HG02642 (cell line): ENCODE results near the gene MCMBP.
A peak's percentile ranks its signal among the peaks of the same experiment; 100 is the strongest.
"Not testable (repeated sequence)": the region's sequence is repeated elsewhere in the genome, so short reads cannot be mapped to it uniquely, and the experiment has no call there.

ENCODE experiments used
- ATAC-seq: cut with Tn5 transposase; IDR thresholded peaks from one replicate; pipeline ENCODE4 v1.9.1; 2021; ENCODE audit warnings: mild to moderate bottlenecking; ENCODE audit not compliant: unreplicated experiment, poor library complexity

MCMBP gene

GRCh38 chr10:119872610-119872859 is at the start of gene MCMBP:
MCMBP (minus strand) TSS chr10:119872843; CDS start chr10:119872584, 259 bp downstream.
- ATAC-seq: peak; percentile 31

GRCh38 chr10:119919826-119920225 is 47.2 kb upstream of the MCMBP start:
- peak; percentile 54 for ATAC-seq

- no peak for ATAC-seq
Observed at GRCh38 chr10:119919271-119919670, 46.6 kb upstream of the MCMBP start.

- no peak for ATAC-seq
Observed at GRCh38 chr10:119917777-119918176, 45.1 kb upstream of the MCMBP start.

GRCh38 chr10:119910689-119911088 is 38.0 kb upstream of the MCMBP start:
- no peak for ATAC-seq

- no peak for ATAC-seq
Observed at GRCh38 chr10:119908166-119908565, 35.5 kb upstream of the MCMBP start.

- ATAC-seq: not testable (repeated sequence)
Observed at GRCh38 chr10:119907695-119908094, 35.1 kb upstream of the MCMBP start.

GRCh38 chr10:119903946-119904666 is 31.5 kb upstream of the MCMBP start:
- no peak for ATAC-seq

GRCh38 chr10:119898577-119898976 is 25.9 kb upstream of the MCMBP start:
- ATAC-seq: no peak

GRCh38 chr10:119896937-119897770 is 24.5 kb upstream of the MCMBP start:
- no peak for ATAC-seq

- no peak for ATAC-seq
Observed at GRCh38 chr10:119896061-119896655, 23.5 kb upstream of the MCMBP start.

GRCh38 chr10:119893845-119894427 is 21.3 kb upstream of the MCMBP start:
- ATAC-seq: no peak

- ATAC-seq: no peak
Observed at GRCh38 chr10:119893074-119893473, 20.4 kb upstream of the MCMBP start.

GRCh38 chr10:119892188-119893065 is 19.8 kb upstream of the MCMBP start, which contains the start of gene SEC23IP:
SEC23IP (plus strand) TSS chr10:119892730; CDS start chr10:119892783, 53 bp downstream.
- peak; percentile 99 for ATAC-seq

GRCh38 chr10:119891849-119892187 is 19.2 kb upstream of the MCMBP start:
- ATAC-seq: not testable (repeated sequence)

- ATAC-seq: not testable (repeated sequence)
Observed at GRCh38 chr10:119890307-119890706, 17.7 kb upstream of the MCMBP start.

- not testable (repeated sequence) for ATAC-seq
Observed at GRCh38 chr10:119889201-119889600, 16.6 kb upstream of the MCMBP start.

GRCh38 chr10:119888715-119889114 is 16.1 kb upstream of the MCMBP start:
- not testable (repeated sequence) for ATAC-seq

- ATAC-seq: not testable (repeated sequence)
Observed at GRCh38 chr10:119886070-119886469, 13.4 kb upstream of the MCMBP start.
